ENCODE data around the gene C7orf57.

Gene C7orf57

DNA sequence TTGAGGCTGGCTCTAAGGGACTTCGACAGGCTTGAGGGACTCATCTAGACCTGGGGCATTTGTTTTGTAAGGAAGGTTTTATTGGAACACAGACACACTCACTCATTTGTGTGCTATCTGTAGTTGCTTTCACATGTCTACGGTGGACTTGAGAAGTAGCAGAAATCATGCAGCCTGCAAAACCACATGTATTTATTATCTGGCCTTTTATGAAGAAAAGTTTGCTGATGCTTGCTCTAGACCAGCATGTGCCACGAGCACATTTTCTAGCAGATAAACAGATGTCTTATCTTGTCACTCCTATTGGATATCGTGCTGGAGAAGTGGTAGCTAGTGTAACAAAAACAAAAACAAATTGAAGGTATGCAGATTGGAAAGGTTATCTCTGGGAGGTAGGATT, 63.5 kb downstream of the C7orf57 start:
- H3K4me3 ChIP-seq (ENCODE audit: low read length): no peak overlapping the region
- DNase-seq (ENCODE audit: low read depth): no peak
- TF ChIP-seq, protein P1, sequence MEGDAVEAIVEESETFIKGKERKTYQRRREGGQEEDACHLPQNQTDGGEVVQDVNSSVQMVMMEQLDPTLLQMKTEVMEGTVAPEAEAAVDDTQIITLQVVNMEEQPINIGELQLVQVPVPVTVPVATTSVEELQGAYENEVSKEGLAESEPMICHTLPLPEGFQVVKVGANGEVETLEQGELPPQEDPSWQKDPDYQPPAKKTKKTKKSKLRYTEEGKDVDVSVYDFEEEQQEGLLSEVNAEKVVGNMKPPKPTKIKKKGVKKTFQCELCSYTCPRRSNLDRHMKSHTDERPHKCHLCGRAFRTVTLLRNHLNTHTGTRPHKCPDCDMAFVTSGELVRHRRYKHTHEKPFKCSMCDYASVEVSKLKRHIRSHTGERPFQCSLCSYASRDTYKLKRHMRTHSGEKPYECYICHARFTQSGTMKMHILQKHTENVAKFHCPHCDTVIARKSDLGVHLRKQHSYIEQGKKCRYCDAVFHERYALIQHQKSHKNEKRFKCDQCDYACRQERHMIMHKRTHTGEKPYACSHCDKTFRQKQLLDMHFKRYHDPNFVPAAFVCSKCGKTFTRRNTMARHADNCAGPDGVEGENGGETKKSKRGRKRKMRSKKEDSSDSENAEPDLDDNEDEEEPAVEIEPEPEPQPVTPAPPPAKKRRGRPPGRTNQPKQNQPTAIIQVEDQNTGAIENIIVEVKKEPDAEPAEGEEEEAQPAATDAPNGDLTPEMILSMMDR (conservative IDR thresholded peaks at IDR 0.05; ENCODE audit: low read length): no peak

DNA sequence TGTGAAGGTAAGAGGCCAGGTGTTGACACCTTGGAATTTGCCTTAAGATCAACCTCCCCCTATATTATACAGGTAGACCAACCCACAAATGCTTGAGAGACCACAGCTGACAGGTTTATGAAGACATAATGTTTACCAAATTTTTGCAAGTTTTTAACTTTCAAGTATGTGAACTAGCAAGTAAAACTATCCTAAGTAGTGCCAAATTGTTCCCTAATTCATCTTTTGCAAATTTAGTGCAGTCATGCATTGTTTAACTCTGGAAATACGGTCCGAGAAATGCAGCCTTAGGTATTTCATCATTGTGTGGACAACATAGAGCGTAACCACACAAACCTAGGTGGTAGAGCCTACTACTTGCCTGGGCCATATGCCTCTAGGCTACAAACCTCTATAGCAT, 64.4 kb downstream of the C7orf57 start:
- H3K4me3 ChIP-seq (ENCODE audit: low read length): no peak overlapping the region
- DNase-seq (ENCODE audit: low read depth): no peak

DNA sequence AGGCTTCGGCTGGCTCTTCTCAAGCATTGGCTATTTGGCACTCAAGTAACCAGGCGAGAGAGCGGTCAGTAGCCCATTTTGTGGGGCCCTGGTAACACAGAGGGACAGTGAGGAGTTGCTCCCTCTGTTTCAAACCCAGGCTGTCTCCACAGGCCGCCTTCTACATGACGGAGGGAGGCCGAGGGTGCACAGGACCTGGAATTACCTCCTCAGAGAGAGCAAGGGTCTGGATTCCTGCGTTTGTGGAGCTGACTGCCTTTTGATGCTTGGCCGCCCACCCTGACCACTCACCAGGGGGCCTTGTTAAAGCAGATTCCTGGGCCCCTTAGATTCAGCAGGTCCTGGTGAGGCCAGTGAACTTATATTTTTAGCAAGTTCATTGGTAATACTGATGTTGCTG, 66.0 kb downstream of the C7orf57 start:
- no peak overlapping the region for H3K4me3 ChIP-seq (ENCODE audit: low read length)
- no peak for DNase-seq (ENCODE audit: low read depth)
- TF ChIP-seq, protein P1 (conservative IDR thresholded peaks at IDR 0.05; ENCODE audit: low read length): no peak

More for the DNA sequence above, 64.4 kb downstream of the C7orf57 start:
- TF ChIP-seq, protein P1 (conservative IDR thresholded peaks at IDR 0.05; ENCODE audit: low read length): no peak

DNA sequence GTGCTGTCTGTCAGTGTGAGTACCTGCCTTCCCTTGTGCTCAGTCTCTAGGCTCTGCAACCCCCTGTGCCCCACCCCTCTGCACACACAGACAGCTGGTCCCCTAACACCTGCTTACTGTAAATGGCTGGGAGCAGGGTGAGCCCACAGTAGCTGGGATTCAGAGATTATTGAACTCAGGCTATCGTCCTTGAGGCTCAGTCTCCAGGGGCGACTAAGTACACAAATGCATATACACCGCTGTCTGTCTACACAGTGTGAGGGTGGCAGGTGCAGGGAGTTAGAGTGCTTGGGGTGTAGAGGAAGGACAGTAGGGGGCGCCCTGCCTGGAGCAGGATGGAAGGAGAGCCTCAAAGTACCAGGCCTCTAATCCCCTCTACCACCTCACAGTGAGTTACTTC, 66.6 kb downstream of the C7orf57 start:
- no peak for DNase-seq (ENCODE audit: low read depth)
- no peak overlapping the region for H3K4me3 ChIP-seq (ENCODE audit: low read length)
- TF ChIP-seq, protein P1 (conservative IDR thresholded peaks at IDR 0.05; ENCODE audit: low read length): peak; percentile 17; the same call in 1 of the 2 replicates

DNA sequence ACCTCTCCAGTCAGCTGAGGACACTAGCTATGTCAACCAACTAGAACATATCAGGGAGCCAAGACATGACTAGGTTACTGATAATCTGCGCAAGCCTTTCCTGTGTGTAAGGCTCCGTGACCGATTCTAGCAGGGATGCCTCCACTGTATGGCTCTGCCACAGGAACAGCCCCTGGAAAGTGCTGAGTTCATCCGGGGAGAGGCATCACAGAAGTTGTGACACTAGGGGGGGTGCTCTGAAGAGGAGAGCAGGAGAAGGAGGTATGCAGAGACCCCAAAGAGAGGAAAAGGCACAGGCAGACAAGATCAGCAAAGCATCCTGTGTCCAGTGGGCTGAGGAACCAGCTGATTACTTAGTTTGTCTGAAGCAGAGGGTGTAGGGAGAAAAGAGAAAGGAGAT, 67.2 kb downstream of the C7orf57 start:
- no peak overlapping the region for H3K4me3 ChIP-seq (ENCODE audit: low read length)
- DNase-seq (ENCODE audit: low read depth): no peak
- TF ChIP-seq, protein P1 (conservative IDR thresholded peaks at IDR 0.05; ENCODE audit: low read length): no peak

DNA sequence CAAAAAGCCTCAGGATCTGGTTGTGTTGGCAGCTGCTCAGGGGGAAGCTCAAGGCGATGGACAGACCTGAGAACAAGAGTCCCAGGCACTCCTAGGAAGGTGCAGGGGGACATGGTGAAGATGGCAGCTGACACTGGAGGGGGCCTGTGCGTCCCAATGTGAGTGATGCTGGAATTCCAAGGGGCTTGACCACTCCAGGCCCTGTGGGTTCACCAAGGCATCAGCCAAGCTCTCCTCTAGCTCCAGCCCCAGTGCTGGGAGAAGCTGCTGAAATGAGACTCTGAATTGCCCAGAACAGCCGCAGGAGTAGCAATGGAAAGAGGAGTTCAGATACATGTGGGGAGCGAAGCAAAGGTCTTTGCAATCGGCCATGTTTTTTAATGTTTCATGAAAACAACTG, 69.7 kb downstream of the C7orf57 start:
- TF ChIP-seq, protein P1 (conservative IDR thresholded peaks at IDR 0.05; ENCODE audit: low read length): no peak
- no peak for DNase-seq (ENCODE audit: low read depth)
- H3K4me3 ChIP-seq (ENCODE audit: low read length): no peak overlapping the region

DNA sequence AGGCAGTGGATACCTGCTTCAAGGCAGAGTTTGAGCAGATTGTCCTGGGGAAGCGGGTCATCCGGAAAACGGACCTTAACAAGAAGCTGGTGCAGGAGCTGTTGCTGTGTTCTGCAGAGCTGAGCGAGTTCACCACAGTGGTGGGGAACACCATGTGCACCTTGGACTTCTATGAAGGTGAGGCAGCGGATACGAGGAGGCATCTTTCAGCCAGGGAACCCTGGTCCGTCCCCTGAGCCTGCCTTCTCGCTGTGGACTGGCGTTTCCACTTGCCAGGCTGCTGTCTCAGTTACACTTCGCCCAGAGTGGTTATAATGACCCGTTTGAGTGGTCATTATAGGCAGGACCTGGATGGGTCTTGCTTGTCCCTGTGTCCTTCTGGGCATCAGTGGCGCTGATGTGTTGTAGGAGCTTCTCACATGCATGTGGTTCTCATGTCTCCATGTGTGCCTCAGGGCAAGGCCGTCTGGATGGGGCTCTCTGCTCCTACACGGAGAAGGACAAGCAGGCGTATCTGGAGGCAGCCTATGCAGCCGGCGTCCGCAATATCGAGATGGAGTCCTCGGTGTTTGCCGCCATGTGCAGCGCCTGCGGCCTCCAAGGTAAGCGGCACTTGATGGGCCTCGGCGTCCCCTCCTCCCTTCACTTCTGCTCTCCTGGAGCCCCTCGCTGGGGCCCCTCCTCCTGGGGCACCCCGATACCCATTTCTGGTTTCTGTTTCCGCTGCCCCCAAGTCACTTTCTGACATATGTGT, 71.7 kb downstream of the C7orf57 start:
- DNase-seq (ENCODE audit: low read depth): no peak
- TF ChIP-seq, protein P1 (conservative IDR thresholded peaks at IDR 0.05; ENCODE audit: low read length): no peak
- H3K4me3 ChIP-seq (ENCODE audit: low read length): no peak overlapping the region

Measured in AG10803 (cell line).